ENCODE measurements around the gene PLAAT5.

PLAAT5 gene

DNA sequence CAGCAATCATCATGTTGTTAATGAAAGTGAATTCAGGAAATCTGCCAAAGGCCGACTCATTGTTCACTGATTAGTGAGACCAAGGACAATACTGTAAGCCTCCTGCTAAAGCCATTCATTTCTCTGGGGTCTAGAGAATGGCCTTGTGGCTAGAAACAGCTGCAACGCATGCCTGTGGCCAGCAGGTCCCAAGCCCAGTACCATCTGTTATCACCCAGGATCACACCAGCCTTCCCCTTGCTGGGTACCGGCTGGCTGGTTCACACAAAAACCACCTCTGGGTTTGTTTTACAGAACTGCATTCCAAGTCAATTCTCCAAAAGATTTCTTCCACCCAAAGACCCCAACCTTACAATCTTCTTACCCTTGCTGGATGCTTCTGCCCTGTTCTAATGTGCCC, 1.1 kb downstream of the PLAAT5 start:
- peaks cover 0 to 6% of the 10 kb centered on the region in 2 donors for H3K4me1 ChIP-seq (ENCODE audit: control insufficient read depth in 2 of 2, insufficient read depth in 2 of 2, low read length in 2 of 2)
- no peak overlapping the region for H3K4me3 ChIP-seq (ENCODE audit: low read length in 2 of 2)
- H3K9me3 ChIP-seq (ENCODE audit: control insufficient read depth in 2 of 2, low read length in 2 of 2), result no peaks in the 10 kb centered on the region
- no peak overlapping the region for H3K27ac ChIP-seq (ENCODE audit: low read depth in 2 of 2, low read length in 2 of 2)
- no peak overlapping the region for H3K9ac ChIP-seq (ENCODE audit: low read depth in 1 of 2, low read length in 2 of 2)
- peaks cover 4 to 5% of the 10 kb centered on the region in 2 donors for H3K27me3 ChIP-seq (ENCODE audit: control insufficient read depth in 2 of 2, insufficient read depth in 2 of 2, low read length in 2 of 2)
- no peaks in the 10 kb centered on the region for H3K36me3 ChIP-seq (ENCODE audit: control insufficient read depth in 2 of 2, insufficient read depth in 2 of 2, low read length in 2 of 2)

DNA sequence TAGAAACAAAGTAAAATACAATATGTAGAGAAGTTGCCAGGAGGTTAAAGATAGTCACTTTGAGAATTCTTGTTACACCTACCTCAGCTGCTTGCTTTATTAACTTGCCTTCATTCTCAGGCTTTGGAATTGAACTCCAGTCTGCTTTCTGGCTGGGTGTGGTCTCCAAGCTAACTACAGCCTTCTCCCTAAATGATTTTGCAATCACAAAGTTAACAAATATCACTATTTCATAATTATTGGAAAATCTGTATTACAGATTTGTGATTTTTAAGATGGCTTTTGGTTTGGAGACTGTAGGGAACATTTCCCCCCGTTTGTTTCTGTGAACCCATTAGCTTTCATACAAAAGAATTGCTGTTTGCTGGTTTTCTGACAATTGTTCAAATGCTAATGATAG, 2.2 kb downstream of the PLAAT5 start:
- H3K36me3 ChIP-seq (ENCODE audit: control insufficient read depth in 2 of 2, insufficient read depth in 2 of 2, low read length in 2 of 2), result no peaks in the 10 kb centered on the region
- H3K27ac ChIP-seq (ENCODE audit: low read depth in 2 of 2, low read length in 2 of 2), result no peak overlapping the region
- H3K27me3 ChIP-seq (ENCODE audit: control insufficient read depth in 2 of 2, insufficient read depth in 2 of 2, low read length in 2 of 2), result peaks cover 4 to 5% of the 10 kb centered on the region in 2 donors
- no peak overlapping the region for H3K9ac ChIP-seq (ENCODE audit: low read depth in 1 of 2, low read length in 2 of 2)
- H3K4me3 ChIP-seq (ENCODE audit: low read length in 2 of 2), result no peak overlapping the region
- H3K9me3 ChIP-seq (ENCODE audit: control insufficient read depth in 2 of 2, low read length in 2 of 2), result no peaks in the 10 kb centered on the region
- peaks cover 0 to 6% of the 10 kb centered on the region in 2 donors for H3K4me1 ChIP-seq (ENCODE audit: control insufficient read depth in 2 of 2, insufficient read depth in 2 of 2, low read length in 2 of 2)

DNA sequence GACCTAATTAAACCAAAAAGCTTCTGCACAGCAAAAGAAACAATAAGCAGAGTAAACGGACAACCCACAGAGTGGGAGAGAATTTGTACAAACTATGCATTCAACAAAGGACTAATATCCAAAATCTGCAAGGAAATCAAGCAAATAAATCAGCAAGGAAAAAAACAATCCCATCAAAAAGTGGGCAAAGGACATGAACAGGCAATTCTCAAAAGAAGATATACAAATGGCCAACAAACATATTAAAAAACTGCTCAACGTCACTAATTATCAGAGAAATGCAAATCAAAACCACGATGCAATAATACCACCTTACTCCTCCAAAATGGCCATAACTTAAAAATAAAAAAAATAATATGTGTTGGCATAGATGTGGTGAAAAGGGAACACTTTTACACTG, 5.2 kb downstream of the PLAAT5 start:
- H3K4me1 ChIP-seq (ENCODE audit: control insufficient read depth in 2 of 2, insufficient read depth in 2 of 2, low read length in 2 of 2), result peaks cover 0 to 3% of the 10 kb centered on the region in 2 donors
- H3K4me3 ChIP-seq (ENCODE audit: low read length in 2 of 2), result no peak overlapping the region
- no peaks in the 10 kb centered on the region for H3K36me3 ChIP-seq (ENCODE audit: control insufficient read depth in 2 of 2, insufficient read depth in 2 of 2, low read length in 2 of 2)
- no peaks in the 10 kb centered on the region for H3K9me3 ChIP-seq (ENCODE audit: control insufficient read depth in 2 of 2, low read length in 2 of 2)
- peaks cover 4 to 5% of the 10 kb centered on the region in 2 donors for H3K27me3 ChIP-seq (ENCODE audit: control insufficient read depth in 2 of 2, insufficient read depth in 2 of 2, low read length in 2 of 2)
- no peak overlapping the region for H3K9ac ChIP-seq (ENCODE audit: low read depth in 1 of 2, low read length in 2 of 2)
- H3K27ac ChIP-seq (ENCODE audit: low read depth in 2 of 2, low read length in 2 of 2), result no peak overlapping the region

GRCh38 chr11:63480039-63480438, 10.9 kb downstream of the PLAAT5 start:
- Histone ChIP-seq H3K36me3 (ENCODE audit: control insufficient read depth in 2 of 2, insufficient read depth in 2 of 2, low read length in 2 of 2) (no peaks in the 10 kb centered on the region), H3K4me3 (ENCODE audit: low read length in 2 of 2) (no peak overlapping the region), H3K27me3 (ENCODE audit: control insufficient read depth in 2 of 2, insufficient read depth in 2 of 2, low read length in 2 of 2) (no peaks in the 10 kb centered on the region), H3K9ac (ENCODE audit: low read depth in 1 of 2, low read length in 2 of 2) (no peak overlapping the region), H3K4me1 (ENCODE audit: control insufficient read depth in 2 of 2, insufficient read depth in 2 of 2, low read length in 2 of 2) (no peaks in the 10 kb centered on the region), H3K27ac (ENCODE audit: low read depth in 2 of 2, low read length in 2 of 2) (no peak overlapping the region), H3K9me3 (ENCODE audit: control insufficient read depth in 2 of 2, low read length in 2 of 2) (peaks cover 0 to 4% of the 10 kb centered on the region in 2 donors)

GRCh38 chr11:63478896-63479295, 12.1 kb downstream of the PLAAT5 start:
- Histone ChIP-seq H3K4me1 (ENCODE audit: control insufficient read depth in 2 of 2, insufficient read depth in 2 of 2, low read length in 2 of 2) (no peaks in the 10 kb centered on the region), H3K9me3 (ENCODE audit: control insufficient read depth in 2 of 2, low read length in 2 of 2) (peaks cover 0 to 4% of the 10 kb centered on the region in 2 donors), H3K9ac (ENCODE audit: low read depth in 1 of 2, low read length in 2 of 2) (no peak overlapping the region), H3K4me3 (ENCODE audit: low read length in 2 of 2) (no peak overlapping the region), H3K27ac (ENCODE audit: low read depth in 2 of 2, low read length in 2 of 2) (no peak overlapping the region), H3K27me3 (ENCODE audit: control insufficient read depth in 2 of 2, insufficient read depth in 2 of 2, low read length in 2 of 2) (no peaks in the 10 kb centered on the region), H3K36me3 (ENCODE audit: control insufficient read depth in 2 of 2, insufficient read depth in 2 of 2, low read length in 2 of 2) (no peaks in the 10 kb centered on the region)

DNA sequence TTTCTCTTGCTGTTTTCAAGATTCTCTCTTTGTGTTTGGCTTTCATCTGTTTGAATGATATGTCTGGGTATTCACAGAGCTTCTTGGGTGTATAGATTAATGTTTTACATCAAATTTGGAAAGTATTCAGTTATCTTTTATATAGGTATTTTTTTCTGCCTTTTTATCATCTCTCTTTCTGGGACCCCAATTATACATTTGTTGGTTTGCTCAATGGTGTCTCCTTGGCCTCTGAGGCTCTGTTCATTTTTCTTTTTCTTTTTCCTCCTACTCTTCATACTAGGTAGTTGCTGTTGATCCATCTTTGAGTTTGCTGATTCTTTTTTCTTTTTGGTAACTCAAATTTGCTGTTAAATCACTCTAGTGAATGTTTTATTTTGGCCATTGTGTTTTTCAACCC, 14.3 kb downstream of the PLAAT5 start:
- no peak overlapping the region for H3K27ac ChIP-seq (ENCODE audit: low read depth in 2 of 2, low read length in 2 of 2)
- H3K9me3 ChIP-seq (ENCODE audit: control insufficient read depth in 2 of 2, low read length in 2 of 2), result peaks cover 0 to 4% of the 10 kb centered on the region in 2 donors
- no peaks in the 10 kb centered on the region for H3K36me3 ChIP-seq (ENCODE audit: control insufficient read depth in 2 of 2, insufficient read depth in 2 of 2, low read length in 2 of 2)
- no peaks in the 10 kb centered on the region for H3K4me1 ChIP-seq (ENCODE audit: control insufficient read depth in 2 of 2, insufficient read depth in 2 of 2, low read length in 2 of 2)
- no peaks in the 10 kb centered on the region for H3K27me3 ChIP-seq (ENCODE audit: control insufficient read depth in 2 of 2, insufficient read depth in 2 of 2, low read length in 2 of 2)
- H3K4me3 ChIP-seq (ENCODE audit: low read length in 2 of 2), result no peak overlapping the region
- H3K9ac ChIP-seq (ENCODE audit: low read depth in 1 of 2, low read length in 2 of 2), result no peak overlapping the region

GRCh38 chr11:63472372-63472771, 18.6 kb downstream of the PLAAT5 start:
- Histone ChIP-seq H3K36me3 (ENCODE audit: control insufficient read depth in 2 of 2, insufficient read depth in 2 of 2, low read length in 2 of 2) (no peaks in the 10 kb centered on the region), H3K4me3 (ENCODE audit: low read length in 2 of 2) (no peak overlapping the region), H3K9me3 (ENCODE audit: control insufficient read depth in 2 of 2, low read length in 2 of 2) (peaks cover 0 to 4% of the 10 kb centered on the region in 2 donors), H3K9ac (ENCODE audit: low read depth in 1 of 2, low read length in 2 of 2) (no peak overlapping the region), H3K4me1 (ENCODE audit: control insufficient read depth in 2 of 2, insufficient read depth in 2 of 2, low read length in 2 of 2) (no peaks in the 10 kb centered on the region), H3K27ac (ENCODE audit: low read depth in 2 of 2, low read length in 2 of 2) (no peak overlapping the region), H3K27me3 (ENCODE audit: control insufficient read depth in 2 of 2, insufficient read depth in 2 of 2, low read length in 2 of 2) (no peaks in the 10 kb centered on the region)

- Histone ChIP-seq H3K4me1 (ENCODE audit: control insufficient read depth in 2 of 2, insufficient read depth in 2 of 2, low read length in 2 of 2) (no peaks in the 10 kb centered on the region), H3K9ac (ENCODE audit: low read depth in 1 of 2, low read length in 2 of 2) (no peak overlapping the region), H3K27ac (ENCODE audit: low read depth in 2 of 2, low read length in 2 of 2) (no peak overlapping the region), H3K36me3 (ENCODE audit: control insufficient read depth in 2 of 2, insufficient read depth in 2 of 2, low read length in 2 of 2) (no peaks in the 10 kb centered on the region), H3K4me3 (ENCODE audit: low read length in 2 of 2) (no peak overlapping the region), H3K9me3 (ENCODE audit: control insufficient read depth in 2 of 2, low read length in 2 of 2) (no peaks in the 10 kb centered on the region), H3K27me3 (ENCODE audit: control insufficient read depth in 2 of 2, insufficient read depth in 2 of 2, low read length in 2 of 2) (no peaks in the 10 kb centered on the region)
Measured at GRCh38 chr11:63470311-63470710, 20.7 kb downstream of the PLAAT5 start.

GRCh38 chr11:63462137-63462536, 28.8 kb downstream of the PLAAT5 start:
- no peak overlapping the region for H3K4me3 ChIP-seq (ENCODE audit: low read length in 2 of 2)
- no peaks in the 10 kb centered on the region for H3K27me3 ChIP-seq (ENCODE audit: control insufficient read depth in 2 of 2, insufficient read depth in 2 of 2, low read length in 2 of 2)
- H3K9ac ChIP-seq (ENCODE audit: low read depth in 1 of 2, low read length in 2 of 2), result no peak overlapping the region
- H3K9me3 ChIP-seq (ENCODE audit: control insufficient read depth in 2 of 2, low read length in 2 of 2), result no peaks in the 10 kb centered on the region
- H3K36me3 ChIP-seq (ENCODE audit: control insufficient read depth in 2 of 2, insufficient read depth in 2 of 2, low read length in 2 of 2), result no peaks in the 10 kb centered on the region
- no peak overlapping the region for H3K27ac ChIP-seq (ENCODE audit: low read depth in 2 of 2, low read length in 2 of 2)
- H3K4me1 ChIP-seq (ENCODE audit: control insufficient read depth in 2 of 2, insufficient read depth in 2 of 2, low read length in 2 of 2), result no peaks in the 10 kb centered on the region

- Histone ChIP-seq H3K36me3 (ENCODE audit: control insufficient read depth in 2 of 2, insufficient read depth in 2 of 2, low read length in 2 of 2) (no peaks in the 10 kb centered on the region), H3K9ac (ENCODE audit: low read depth in 1 of 2, low read length in 2 of 2) (no peak overlapping the region), H3K27ac (ENCODE audit: low read depth in 2 of 2, low read length in 2 of 2) (no peak overlapping the region), H3K4me1 (ENCODE audit: control insufficient read depth in 2 of 2, insufficient read depth in 2 of 2, low read length in 2 of 2) (no peaks in the 10 kb centered on the region), H3K4me3 (ENCODE audit: low read length in 2 of 2) (no peak overlapping the region), H3K27me3 (ENCODE audit: control insufficient read depth in 2 of 2, insufficient read depth in 2 of 2, low read length in 2 of 2) (no peaks in the 10 kb centered on the region), H3K9me3 (ENCODE audit: control insufficient read depth in 2 of 2, low read length in 2 of 2) (no peaks in the 10 kb centered on the region)
Measured at GRCh38 chr11:63459586-63459985, 31.4 kb downstream of the PLAAT5 start.

DNA sequence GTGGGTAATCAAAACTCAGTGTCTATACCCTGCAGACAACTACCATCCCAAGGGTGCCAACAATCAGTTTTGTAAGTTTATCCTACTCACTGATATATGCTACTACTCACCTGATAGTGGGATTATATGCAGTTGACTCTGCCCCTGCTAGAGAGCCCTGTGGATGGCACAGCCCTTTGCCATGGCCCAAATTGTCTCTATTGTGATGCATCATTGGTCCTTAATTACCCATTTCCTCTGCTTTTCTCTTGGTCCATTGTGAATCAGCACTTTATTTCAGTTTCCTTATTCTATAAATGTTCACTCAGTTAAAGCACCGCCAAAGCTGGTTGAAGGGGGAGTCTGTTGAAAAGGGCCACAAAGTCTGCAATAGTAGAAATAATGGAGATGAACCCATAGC, 42.3 kb downstream of the PLAAT5 start:
- no peaks in the 10 kb centered on the region for H3K36me3 ChIP-seq (ENCODE audit: control insufficient read depth in 2 of 2, insufficient read depth in 2 of 2, low read length in 2 of 2)
- H3K4me3 ChIP-seq (ENCODE audit: low read length in 2 of 2), result no peak overlapping the region
- no peak overlapping the region for H3K27ac ChIP-seq (ENCODE audit: low read depth in 2 of 2, low read length in 2 of 2)
- H3K4me1 ChIP-seq (ENCODE audit: control insufficient read depth in 2 of 2, insufficient read depth in 2 of 2, low read length in 2 of 2), result no peaks in the 10 kb centered on the region
- H3K27me3 ChIP-seq (ENCODE audit: control insufficient read depth in 2 of 2, insufficient read depth in 2 of 2, low read length in 2 of 2), result no peaks in the 10 kb centered on the region
- H3K9ac ChIP-seq (ENCODE audit: low read depth in 1 of 2, low read length in 2 of 2), result no peak overlapping the region
- no peaks in the 10 kb centered on the region for H3K9me3 ChIP-seq (ENCODE audit: control insufficient read depth in 2 of 2, low read length in 2 of 2)
